GM23338 (cell line): Measurements from ENCODE around the gene LDLRAD2.

Source experiments
- EZH2 ChIP-seq: fragments of 200-600 bp; sonication (generic); IDR thresholded peaks from one replicate; pipeline ENCODE4 v1.8.0; 2017; ENCODE audit warnings: antibody characterized with exemption, mild to moderate bottlenecking, low read depth; ENCODE audit not compliant: unreplicated experiment
- EZH2phosphoT487 ChIP-seq: fragments of 200-600 bp; sonication (generic); IDR thresholded peaks from one replicate; pipeline ENCODE4 v1.8.1; 2018; ENCODE audit warnings: antibody characterized with exemption; ENCODE audit not compliant: unreplicated experiment
- POLR2AphosphoS5 ChIP-seq: IDR thresholded peaks from 2 replicates; pipeline ENCODE4 v1.6.1; 2016; ENCODE audit warnings: antibody characterized with exemption, low read depth
- ZNF114 ChIP-seq: fragments of 250-450 bp; sonication (Bioruptor Pico); IDR thresholded peaks from 2 replicates; pipeline ENCODE4 v1.5.0; 2020; ENCODE audit warnings: mild to moderate bottlenecking, moderate library complexity
- TF ChIP-seq, protein P1 (sequence below), 2 experiments: fragments of 200-600 bp in 1 of 2; sonication (generic) in 1 of 2; conservative IDR thresholded peaks; 2 replicates each; pipeline versions ENCODE4 v1.5.1 to v1.6.1; 2016 to 2017; ENCODE audit warnings: antibody characterized with exemption in 2 of 2, low read depth in 2 of 2, mild to moderate bottlenecking in 2 of 2, moderate library complexity in 1 of 2
- TF ChIP-seq, protein P2 (sequence below): IDR thresholded peaks from one replicate; pipeline ENCODE4 v1.6.1; 2018; ENCODE audit warnings: antibody characterized with exemption; ENCODE audit not compliant: unreplicated experiment

DNA sequence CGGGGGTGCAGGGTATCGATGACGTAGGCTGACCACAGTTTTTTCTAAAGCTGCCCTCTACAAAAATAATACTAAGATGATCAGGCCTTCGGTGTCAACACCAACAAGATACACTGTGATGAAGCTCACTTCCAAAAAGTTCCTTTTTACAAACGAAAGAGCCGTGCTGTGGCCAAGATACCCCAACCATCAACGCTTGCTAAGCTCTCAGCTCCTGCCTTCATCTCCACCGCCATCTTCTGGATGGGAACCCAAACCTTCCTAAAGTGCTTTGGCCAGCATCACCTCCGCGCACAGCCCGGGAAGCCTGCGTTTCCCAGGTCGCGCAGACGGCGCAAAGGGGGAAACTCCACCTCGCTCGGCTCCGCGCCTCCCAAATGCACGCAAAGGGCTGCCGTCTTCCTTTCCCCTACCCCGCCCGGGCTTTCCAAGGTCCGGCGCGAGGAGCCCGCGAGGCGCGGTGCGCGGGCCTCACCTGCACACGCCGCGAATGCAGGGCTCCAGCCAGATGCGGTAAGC is 29.7 kb upstream of the LDLRAD2 start:
- TF ChIP-seq, protein P1, sequence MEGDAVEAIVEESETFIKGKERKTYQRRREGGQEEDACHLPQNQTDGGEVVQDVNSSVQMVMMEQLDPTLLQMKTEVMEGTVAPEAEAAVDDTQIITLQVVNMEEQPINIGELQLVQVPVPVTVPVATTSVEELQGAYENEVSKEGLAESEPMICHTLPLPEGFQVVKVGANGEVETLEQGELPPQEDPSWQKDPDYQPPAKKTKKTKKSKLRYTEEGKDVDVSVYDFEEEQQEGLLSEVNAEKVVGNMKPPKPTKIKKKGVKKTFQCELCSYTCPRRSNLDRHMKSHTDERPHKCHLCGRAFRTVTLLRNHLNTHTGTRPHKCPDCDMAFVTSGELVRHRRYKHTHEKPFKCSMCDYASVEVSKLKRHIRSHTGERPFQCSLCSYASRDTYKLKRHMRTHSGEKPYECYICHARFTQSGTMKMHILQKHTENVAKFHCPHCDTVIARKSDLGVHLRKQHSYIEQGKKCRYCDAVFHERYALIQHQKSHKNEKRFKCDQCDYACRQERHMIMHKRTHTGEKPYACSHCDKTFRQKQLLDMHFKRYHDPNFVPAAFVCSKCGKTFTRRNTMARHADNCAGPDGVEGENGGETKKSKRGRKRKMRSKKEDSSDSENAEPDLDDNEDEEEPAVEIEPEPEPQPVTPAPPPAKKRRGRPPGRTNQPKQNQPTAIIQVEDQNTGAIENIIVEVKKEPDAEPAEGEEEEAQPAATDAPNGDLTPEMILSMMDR (conservative IDR thresholded peaks at IDR 0.05; ENCODE audit: low read depth in 2 of 2), result peak; percentile 16 to 57; a peak in 2 of 4 replicates
- no peak for TF ChIP-seq EZH2
- no peak for TF ChIP-seq POLR2AphosphoS5
- TF ChIP-seq EZH2phosphoT487, result no peak
- TF ChIP-seq ZNF114, result no peak
- TF ChIP-seq, protein P2, sequence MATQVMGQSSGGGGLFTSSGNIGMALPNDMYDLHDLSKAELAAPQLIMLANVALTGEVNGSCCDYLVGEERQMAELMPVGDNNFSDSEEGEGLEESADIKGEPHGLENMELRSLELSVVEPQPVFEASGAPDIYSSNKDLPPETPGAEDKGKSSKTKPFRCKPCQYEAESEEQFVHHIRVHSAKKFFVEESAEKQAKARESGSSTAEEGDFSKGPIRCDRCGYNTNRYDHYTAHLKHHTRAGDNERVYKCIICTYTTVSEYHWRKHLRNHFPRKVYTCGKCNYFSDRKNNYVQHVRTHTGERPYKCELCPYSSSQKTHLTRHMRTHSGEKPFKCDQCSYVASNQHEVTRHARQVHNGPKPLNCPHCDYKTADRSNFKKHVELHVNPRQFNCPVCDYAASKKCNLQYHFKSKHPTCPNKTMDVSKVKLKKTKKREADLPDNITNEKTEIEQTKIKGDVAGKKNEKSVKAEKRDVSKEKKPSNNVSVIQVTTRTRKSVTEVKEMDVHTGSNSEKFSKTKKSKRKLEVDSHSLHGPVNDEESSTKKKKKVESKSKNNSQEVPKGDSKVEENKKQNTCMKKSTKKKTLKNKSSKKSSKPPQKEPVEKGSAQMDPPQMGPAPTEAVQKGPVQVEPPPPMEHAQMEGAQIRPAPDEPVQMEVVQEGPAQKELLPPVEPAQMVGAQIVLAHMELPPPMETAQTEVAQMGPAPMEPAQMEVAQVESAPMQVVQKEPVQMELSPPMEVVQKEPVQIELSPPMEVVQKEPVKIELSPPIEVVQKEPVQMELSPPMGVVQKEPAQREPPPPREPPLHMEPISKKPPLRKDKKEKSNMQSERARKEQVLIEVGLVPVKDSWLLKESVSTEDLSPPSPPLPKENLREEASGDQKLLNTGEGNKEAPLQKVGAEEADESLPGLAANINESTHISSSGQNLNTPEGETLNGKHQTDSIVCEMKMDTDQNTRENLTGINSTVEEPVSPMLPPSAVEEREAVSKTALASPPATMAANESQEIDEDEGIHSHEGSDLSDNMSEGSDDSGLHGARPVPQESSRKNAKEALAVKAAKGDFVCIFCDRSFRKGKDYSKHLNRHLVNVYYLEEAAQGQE, result no peak
